Mesenteric fat pad (tissue), 1 donor: ENCODE results near the gene RAB27A. TPM values are rescaled to one million over a fixed set of nuclear protein-coding genes. Genes with fewer than 3 reads are reported as not detected.
"Not testable (repeated sequence)": the region's sequence is repeated elsewhere in the genome, so short reads cannot be mapped to it uniquely, and the experiment has no call there.

Experiments
- DNase-seq: peaks from one replicate; pipeline ENCODE4 v3.0.0-alpha.2; 2020; ENCODE audit warnings: low spot score
- total RNA-seq: library from RNA; stranded (reverse); fragmentation: NEBNext Ultra II Directional; extraction: Animal tissue kit (Norgen Biotek cat#: 25700); gene quantifications from one replicate; pipeline ENCODE4 v1.2.1, GENCODE V29; 2021
- donor health status: DM: yes; HTN: yes; CAD: no.

Gene RAB27A
- total RNA-seq, 1 donor from 2014 or later = 26.8 TPM

DNA sequence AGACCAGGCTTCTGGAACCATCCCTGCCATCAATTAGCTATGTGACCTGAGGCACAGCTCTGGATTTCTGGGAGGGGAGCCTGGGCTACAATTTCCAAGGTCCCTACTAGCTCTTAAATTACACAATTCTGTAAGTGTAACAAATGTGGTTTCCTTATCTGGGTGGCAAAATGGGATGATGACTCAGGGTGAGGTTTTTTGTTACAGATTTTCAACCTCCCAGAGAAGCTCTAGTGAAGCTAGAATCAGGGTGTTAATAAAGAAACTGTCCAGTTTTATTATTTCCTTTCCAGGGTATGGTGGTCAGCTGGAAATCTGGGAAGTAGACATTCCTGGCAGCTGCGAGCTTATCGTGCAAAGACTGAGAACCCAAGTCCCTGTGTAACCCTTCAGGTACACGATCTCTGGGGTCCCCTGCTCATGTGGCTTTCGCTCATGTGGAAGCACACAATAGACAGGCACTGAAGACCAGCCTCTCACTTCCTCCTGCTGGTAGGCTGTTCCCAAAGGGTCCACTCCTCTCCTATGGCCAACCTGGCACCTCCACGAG lies 7.3 kb downstream of the RAB27A start:
- DNase-seq = no peak

DNA sequence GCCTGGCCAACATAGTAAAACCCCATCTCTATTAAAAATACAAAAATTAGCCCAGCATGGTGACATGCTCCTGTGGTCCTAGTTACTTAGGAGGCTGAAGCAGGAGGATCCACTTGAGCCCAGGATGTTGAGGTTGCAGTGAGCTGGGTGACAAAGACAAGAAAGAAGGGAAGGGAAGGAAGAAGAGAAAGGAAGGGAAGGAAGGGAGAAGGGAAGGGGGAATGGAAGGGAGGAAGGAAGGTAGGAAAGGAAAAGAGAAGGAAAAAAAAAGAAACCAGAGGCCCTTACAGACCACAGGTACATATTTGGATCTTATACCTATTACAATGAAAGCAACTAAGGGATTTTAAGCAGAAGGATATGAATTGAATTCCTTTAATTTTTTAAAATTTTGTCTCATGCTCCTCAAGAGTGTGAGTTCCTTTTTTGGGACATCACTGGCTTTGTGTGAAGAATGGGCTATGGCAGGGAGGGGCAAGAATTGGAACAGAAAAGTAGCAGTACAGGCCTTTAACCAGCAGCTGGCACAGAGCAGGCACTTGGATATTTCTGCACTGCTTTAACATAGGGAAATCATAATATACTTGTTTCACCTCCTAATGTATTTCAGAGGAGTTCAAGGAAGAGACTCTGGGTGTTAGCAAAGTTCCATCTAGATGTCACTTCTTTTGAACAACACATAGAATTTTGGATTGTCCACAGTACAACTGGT lies 7.9 kb downstream of the RAB27A start:
- no peak for DNase-seq

DNA sequence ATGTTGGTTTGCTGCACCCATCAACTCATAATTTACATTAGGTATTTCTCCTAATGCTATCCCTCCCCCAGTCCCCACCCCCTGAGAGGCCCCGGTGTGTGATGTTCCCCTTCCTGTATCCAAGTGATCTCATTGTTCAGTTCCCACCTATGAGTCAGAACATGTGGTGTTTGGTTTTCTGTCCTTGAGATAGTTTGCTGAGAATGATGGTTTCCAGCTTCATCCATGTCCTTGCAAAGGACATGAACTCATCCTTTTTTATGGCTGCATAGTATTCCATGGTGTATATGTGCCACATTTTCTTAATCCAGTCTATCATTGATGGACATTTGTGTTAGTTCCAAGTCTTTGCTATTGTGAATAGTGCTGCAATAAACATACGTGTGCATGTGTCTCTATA lies 9.0 kb downstream of the RAB27A start:
- not testable (repeated sequence) for DNase-seq

DNA sequence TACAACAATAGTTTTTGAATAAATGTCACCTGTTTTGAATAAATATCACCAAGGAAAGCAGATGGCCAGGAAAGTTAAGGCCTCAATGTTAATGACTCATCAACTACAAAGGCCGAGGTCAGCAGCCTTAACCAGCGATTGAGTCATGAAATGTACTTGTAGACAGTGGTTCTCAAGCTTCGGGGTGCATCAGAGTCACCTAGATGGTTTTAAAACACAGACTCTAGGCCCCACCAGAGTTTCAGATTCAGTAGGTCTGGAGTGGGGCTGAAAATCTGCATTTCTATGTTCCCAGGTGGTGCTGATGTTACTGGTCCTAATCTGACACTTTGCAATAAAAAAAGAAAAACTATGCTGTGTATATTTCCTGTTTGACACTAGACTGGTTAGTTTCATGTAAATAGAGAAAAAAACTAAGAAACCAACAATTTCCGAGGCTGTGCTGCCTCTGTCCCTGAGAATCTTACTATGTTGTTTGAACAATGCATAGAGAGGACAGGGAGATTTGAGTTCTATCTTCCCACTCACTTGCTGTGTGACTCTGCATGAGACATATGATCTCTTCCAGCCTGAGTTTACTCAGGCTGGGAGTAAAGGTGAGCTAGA lies 9.8 kb downstream of the RAB27A start:
- no peak for DNase-seq

DNA sequence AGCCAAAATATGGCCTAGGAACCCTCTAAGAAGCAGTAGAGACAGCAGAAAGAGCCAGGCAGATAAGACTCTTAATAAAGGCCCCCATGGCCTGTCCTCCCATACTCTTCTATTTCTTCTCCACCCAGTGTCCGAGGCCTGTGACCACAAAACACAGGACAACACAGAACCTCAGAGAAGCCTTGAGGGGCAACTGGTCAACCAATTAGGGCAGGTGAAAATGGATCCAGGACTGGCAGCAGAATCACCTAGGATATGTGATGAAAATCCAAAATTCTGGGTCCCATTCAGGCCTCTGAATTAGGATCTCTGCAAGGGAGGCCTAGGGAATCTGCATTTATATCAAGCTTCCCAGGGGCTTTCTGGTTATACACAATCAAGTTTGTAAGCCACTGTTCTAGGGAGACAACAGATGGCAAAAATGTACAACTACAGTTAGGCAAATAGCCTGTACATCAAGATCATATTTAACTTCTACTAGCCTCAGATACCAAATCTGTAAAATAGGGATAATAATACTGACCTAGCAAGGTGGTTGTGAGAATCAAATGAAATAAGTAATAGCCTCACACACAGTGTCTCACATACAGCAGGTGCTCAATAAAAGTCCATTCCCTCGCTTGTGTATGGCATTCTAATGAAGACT lies 10.4 kb downstream of the RAB27A start:
- DNase-seq = no peak

DNA sequence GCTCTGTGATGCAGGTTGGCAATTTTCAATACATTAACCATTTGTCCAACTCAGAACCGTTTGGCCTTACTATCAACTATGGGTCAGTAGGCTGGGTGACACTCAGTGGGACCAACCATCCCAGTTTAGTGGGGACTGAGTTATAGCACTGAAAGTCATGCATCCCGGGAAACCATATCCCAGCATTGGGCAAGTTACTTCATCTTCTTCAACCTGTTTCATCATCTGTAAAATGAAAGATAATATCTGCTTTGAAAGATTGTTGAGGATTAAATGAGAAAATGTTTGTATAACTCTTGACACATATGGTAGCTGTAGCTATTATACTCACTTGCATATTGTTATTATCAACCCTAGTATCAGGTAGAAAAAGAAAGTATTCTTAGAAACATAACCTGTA lies 11.9 kb downstream of the RAB27A start:
- no peak for DNase-seq

DNA sequence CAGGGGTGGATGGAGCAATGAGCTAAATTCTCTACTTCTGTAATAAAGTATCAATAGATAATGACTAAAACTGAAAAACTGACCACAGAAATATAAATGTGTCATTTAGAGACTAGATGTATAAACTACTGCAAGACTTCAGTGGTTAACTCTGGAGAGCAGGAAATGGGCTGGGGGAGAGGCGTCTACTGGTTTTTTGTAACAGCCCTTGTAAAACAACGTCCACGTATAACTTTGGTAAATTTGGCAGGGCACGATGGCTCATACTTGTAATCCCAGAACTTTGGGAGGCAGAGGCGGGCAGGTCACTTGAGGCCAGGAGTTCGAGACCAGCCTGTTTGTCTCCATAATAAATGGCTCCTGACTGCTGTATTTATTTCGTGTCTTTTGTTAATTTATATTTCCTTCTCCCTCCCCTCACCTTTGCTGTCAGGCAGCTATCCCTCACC lies 12.5 kb downstream of the RAB27A start:
- DNase-seq = no peak

DNA sequence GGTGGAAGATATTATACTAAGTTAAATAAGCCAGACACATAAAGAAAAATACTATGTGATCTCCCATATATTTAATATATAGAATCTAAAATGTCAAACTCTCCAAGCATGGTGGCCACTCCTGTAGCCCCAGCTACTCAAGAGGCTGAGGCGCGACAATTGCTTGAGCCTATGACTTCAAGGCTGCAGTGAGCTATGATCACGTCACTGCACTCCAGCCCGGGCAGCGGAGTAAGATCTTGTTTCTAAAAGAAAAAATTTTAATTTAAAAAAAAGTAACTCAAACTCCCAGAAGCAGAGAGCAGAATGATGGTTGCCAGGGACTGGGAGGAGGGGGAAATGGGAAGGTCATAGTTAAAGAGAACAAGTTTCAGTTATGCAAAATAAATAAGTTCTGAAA lies 13.3 kb downstream of the RAB27A start:
- DNase-seq = no peak

DNA sequence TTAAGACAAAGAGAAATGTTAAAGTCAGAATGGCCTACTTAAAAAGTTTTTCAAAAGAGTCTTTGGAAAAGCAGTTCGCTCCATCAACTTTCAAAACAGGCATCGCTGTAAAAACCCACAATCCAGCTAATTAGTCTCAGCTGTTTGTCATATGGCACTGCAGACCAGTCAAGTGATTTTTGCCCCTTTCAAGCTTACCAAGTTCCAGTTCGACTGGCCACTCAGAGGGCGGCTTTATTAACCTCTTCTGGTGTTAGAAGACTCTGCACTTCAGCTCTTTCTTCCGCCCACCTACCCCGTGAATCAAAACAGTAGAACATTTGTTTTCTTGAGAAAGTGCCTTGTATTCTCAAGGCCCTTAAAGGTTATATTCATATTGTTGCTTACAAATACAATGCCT lies 19.3 kb downstream of the RAB27A start:
- no peak for DNase-seq

DNA sequence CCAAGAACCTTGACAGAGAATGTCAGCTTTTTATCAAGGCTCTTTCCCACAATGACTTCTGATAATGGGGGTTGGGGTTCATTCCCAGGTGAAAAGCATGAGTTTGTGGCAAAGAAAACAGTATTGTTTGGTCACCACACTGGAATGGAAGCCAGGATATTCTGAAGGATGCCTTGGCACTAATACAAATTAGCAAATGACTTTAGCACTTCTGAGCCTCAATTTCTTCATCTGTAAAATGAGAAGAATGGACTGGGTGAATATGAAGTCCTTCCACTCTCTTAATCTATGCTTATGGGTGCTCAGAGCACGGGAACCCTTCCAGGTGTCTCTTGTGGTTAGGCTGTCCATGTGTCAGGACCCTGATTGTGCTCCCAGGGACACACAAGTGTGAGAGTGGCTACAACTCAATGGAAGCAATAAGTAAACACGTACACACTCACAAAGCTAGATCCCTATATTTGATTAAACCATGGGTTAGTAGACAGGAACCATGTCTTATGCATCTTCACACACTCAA lies 21.4 kb downstream of the RAB27A start:
- no peak for DNase-seq

DNA sequence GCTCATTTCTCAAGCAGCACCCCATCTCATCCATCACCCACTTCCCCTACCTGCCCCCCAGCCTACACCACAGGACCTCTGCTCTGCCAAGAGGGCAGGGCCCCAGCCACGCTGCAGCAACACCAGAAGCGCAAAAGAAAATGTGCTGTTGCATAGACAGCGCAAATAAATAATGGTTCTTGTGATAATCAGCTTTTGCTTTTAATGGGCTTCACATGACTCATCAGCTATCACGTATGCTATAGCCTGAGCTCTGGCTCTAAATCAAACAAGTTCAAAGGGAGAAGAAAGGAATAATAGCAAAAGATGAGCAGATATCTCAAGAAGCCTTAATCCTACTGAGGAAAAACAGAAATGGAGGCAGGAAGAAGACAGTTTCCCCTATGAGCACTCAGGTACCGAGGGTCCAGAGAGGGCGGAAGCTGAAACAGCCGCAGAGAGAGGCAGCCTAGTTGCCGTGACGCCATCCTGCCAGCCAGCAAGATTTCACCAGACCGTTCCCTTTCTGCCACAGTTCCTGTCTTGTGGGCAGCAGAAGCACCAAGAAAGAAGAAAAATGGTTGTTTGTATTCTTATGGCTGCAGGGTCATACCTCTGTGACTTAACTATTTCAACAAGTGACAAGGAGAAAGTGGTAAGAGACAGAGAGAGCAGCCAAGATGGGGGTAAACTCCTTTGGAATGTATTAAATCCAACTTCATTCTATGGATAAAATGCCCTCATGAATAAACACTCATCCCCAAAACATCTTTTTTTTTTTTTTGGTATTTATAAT lies 22.0 kb downstream of the RAB27A start:
- no peak for DNase-seq

DNA sequence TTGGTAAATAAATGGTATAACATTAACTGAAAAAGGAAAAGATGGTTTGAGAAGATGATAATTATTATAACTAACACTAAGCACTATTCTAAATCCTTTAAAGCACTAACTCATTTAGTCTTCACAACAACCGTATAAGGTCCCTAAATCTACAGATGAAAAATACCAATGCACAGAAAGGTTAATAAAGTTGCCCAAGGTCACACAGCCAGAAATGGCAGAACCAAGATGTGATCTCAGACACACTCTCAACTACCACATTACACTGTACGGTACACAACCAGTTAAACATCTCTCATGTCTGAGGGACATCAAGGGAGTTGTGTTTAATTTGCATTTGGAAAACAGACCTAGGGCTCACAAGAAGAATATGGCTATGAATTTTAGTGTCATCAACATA lies 23.1 kb downstream of the RAB27A start:
- no peak for DNase-seq

DNA sequence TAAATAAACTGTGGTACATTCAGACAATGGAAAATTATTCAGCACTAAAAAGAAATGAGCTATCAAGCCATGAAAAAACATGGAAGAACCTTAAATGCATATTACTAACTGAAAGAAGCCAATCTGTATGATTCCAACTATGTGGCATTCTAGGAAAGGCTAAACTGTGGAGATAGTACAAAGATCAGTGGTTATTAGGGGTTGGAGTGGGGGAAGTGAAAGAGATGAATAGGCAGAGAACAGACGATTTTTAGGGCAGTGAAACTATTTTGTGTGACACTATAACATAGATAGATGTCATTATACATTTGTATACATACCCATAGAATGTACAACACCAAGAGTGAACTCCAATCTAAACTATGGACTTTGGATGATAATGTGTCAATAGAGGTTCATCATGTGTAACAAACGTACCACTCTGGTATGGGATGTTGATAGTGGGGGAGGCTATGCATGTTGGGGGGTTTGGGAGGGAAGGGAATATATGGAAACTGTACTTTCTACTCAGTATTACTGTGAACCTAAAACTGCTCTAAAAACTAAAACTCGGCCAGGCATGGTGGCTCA lies 29.0 kb downstream of the RAB27A start:
- DNase-seq = no peak

DNA sequence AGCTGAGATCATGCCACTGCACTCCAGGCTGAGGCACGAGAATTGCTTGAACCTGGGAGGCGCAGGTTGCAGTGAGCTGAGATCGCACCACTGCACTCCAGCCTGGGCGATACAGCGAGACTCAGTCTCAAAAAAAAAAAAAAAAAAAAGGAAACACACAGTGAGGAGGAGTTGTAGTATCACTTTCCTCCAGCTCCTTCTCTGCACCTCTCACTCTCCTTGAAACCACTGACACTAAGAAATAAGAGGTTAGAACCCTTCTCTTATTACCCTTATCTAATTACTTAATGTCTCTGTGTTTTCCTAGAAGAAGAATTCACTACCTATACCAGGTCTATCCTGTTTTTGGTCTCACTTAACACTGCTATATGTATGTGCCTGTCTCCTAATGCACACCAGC lies 31.7 kb downstream of the RAB27A start:
- DNase-seq = no peak

DNA sequence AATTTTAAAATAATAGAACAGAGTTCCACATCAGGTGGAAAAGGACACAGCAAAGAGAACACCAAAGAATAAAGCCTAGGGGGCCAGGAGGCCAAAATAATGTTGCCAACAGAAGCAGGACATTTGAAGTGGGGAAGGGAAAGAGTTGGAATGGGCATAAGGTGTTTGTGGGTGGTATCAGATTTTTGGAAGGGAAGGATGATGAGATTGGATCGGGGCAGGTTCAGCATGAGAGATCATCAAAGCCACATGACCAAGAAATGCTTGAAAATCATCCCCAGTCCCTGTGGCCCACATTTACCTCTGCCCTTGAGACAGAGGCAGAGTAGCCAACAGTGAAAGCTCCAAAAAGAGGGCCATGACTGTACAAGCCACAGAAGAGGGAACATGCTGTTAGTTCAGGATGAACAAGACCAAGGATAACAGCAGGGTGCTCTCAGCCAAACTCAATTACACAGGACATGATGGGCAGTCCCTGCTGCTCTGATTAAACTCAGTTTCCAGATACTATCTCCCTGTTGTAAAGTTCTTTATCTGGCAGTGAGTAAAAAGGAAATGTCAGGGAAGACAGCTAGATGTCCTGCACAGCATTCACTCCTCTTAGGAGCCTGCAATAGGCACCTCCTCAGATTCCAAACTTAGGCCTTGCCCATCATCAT lies 32.5 kb downstream of the RAB27A start:
- no peak for DNase-seq

DNA sequence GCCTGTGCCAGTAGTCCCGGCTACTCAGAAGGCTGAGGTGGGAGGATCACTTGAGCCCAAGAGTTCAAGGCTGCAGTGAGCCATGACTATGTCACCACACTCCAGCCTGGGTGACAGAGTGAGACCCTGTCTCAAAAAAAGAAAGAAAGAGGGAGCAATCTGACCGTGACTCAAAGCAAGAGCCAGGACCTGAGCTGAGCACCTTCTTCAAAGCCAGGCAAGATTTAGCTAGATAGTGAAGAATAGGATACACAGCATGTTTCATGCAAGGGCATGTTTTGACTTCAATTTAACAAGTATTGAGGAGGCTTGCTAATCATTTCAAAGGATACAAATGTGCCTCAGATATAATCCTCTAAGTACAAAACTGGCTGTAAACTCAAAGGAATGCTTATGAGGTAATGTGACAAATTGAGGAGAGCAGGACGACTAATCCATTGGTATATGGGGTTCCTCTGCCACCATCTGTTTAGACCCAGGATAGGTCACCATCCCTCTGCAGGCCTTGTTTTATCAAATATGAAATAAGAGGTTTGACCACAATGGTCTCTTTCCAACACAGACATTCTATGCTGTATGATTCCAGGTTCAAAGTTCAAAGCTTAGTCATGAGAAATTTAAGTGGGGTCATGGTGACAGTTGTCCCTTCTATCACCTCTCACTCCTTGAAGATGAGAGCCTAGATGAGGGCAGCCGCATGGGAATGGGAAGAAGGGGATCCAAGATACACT lies 33.2 kb downstream of the RAB27A start:
- DNase-seq = no peak

DNA sequence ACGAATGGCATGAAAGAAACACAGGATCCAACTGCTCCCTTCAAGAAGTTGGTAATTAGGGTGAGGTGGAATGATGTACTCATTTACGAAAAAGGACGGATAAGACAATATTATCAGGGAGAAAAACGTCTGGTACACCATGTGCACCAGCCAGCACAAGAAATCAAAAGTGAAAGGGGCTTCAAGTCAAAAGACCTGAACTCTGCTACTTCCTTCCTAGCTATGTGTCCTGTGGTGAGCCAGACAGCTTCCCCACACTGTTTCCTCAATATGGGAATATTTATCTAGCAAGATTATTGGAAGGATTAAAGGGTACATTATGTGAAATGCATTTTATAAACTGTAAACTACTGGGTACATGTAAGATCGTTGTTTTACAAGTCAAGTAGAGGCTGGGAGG lies 33.9 kb downstream of the RAB27A start:
- no peak for DNase-seq

DNA sequence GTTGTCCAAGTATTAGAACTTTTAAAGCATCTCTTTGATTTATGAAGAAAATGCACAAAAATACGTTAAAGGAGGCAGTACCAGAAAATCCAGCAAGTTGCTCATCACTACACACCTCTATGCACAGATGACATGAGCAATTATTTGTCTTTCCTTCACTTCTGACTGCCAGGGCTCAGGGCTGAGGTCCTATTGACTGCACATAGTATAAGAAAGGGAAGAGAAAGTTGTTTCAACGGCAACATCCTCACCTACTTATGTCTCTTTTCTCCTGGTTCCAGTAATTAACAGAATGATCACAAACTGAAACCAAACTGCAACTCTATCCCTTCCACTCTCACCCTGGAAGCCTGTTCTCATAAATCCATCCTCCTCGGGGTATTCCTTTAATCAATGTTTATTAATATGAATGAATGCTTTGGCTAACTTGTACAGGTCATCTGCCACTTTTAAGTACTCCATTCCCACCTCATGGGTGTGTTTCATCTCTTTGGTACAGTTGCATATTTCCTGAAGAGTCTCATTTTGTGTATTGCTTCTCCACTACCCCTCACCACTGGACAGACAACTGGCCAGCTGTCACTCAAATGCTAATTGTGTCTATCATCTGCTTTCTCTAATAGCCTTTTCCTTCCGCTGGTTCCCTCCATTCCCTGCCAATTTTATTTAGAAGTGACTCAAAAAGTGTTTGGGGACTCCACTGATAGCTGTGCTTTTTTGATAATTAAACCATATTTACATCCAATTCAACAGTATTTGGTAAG lies 34.5 kb downstream of the RAB27A start:
- DNase-seq = no peak

DNA sequence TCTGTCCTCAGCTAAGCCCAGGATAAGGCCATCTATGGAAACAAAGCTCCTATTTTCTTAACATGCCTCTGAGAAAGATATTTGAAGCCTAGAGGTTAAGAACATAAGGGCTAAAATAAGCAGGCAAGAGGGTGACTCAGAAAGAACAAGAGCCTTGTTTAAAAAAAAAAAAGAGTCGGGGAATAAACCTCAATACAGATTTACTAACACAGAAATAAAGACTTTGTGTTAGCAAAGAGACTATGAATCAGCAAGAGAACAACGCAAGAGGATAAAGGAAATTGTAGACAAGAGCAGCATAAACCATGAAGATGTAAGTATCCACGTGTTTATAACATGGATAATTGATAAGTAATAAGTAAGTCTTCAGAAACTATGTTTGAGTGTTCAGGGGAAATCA lies 36.0 kb downstream of the RAB27A start:
- DNase-seq = no peak
